Muscle of back (tissue), 11 donors: ENCODE data around the gene GLMP. TPM values are rescaled to one million over a fixed set of nuclear protein-coding genes. Genes with fewer than 3 reads are reported as not detected.

Source experiments
- DNase-seq, 3 donors: peaks; one replicate each; pipeline versions ENCODE4 v3.0.0 to v3.0.0-alpha.2; 2013
- polyA plus RNA-seq, 10 donors: library from polyadenylated mRNA; unstranded; fragments of 120-200 nt; gene quantifications; one replicate each; pipeline ENCODE4 v1.2.1, GENCODE V29; 2013; ENCODE audit not compliant: insufficient read length in 10 of 10

The GLMP gene
- polyA plus RNA-seq, 10 donors = 17.5 to 27.6 (median 21.9) TPM

- DNase-seq = peak in 1 of 3 donors; percentile 23
These were observed 44.0 kb downstream of the GLMP start for GRCh38 chr1:156251527-156251926.

GRCh38 chr1:156249593-156249992 is 45.9 kb downstream of the GLMP start:
- no peak for DNase-seq

- no peak for DNase-seq
These were observed 47.2 kb downstream of the GLMP start for GRCh38 chr1:156248323-156248683.

- DNase-seq = peak in 1 of 3 donors; percentile 33
These were observed 47.8 kb downstream of the GLMP start, which contains the start of gene PAQR6 for GRCh38 chr1:156247460-156248322. TSS of gene PAQR6 (minus strand) at chr1:156248056. CDS start at chr1:156246731, 1,325 bp downstream.

- peak in 1 of 3 donors; percentile 49 for DNase-seq
These were observed 48.6 kb downstream of the GLMP start for GRCh38 chr1:156246781-156247459.

- peak in 1 of 3 donors; percentile 28 for DNase-seq
These were observed 49.2 kb downstream of the GLMP start for GRCh38 chr1:156246241-156246780.

- DNase-seq = peak in 1 of 3 donors; percentile 69
These were observed 49.8 kb downstream of the GLMP start for GRCh38 chr1:156245451-156246232.

GRCh38 chr1:156244712-156245111 is 50.8 kb downstream of the GLMP start:
- no peak for DNase-seq

GRCh38 chr1:156244126-156244525 is 51.4 kb downstream of the GLMP start:
- peak in 1 of 3 donors; percentile 7 for DNase-seq

- DNase-seq = no peak
These were observed 52.7 kb downstream of the GLMP start for GRCh38 chr1:156242738-156243137.

Other genes starting within 250 kb of the GLMP start
- gene UBQLN4, start 241.9 kb downstream of the GLMP start, polyA plus RNA-seq = 10 to 100 TPM; 37.6 to 47.4 (median 43.0) TPM
- 10 to 100 TPM; 32.4 to 46.7 (median 36.3) TPM for gene LAMTOR2, start 240.9 kb downstream of the GLMP start, polyA plus RNA-seq
- 10 to 100 TPM in 2 of 10 donors, under 1 TPM in 6, not detected in 2; 0.26 to 11.7 (median 0.34) TPM for gene RAB25, start 234.5 kb downstream of the GLMP start, polyA plus RNA-seq
- gene MEX3A, start 213.2 kb downstream of the GLMP start, polyA plus RNA-seq = 10 to 100 TPM; 10.8 to 30.7 (median 21.3) TPM
- gene LMNA, start 181.0 kb downstream of the GLMP start, polyA plus RNA-seq = 100 to 1,000 TPM; 244 to 379 (median 270) TPM
- gene SEMA4A, start 142.1 kb downstream of the GLMP start, polyA plus RNA-seq = 1 to 10 TPM; 2.0 to 7.5 (median 3.3) TPM
- gene SLC25A44, start 101.6 kb downstream of the GLMP start, polyA plus RNA-seq = 10 to 100 TPM; 10.2 to 14.4 (median 11.3) TPM
- 10 to 100 TPM; 33.6 to 46.0 (median 41.2) TPM for gene PMF1, start 82.7 kb downstream of the GLMP start, polyA plus RNA-seq
- gene BGLAP, start 53.5 kb downstream of the GLMP start, polyA plus RNA-seq = 1 to 10 TPM in 7 of 10 donors, under 1 TPM in 3; 0.76 to 3.2 (median 1.5) TPM
- gene PAQR6, start 47.6 kb downstream of the GLMP start, polyA plus RNA-seq = 1 to 10 TPM; 2.1 to 6.7 (median 3.6) TPM
- 10 to 100 TPM; 40.2 to 54.9 (median 46.7) TPM for gene SMG5, start 12.9 kb downstream of the GLMP start, polyA plus RNA-seq
- gene TMEM79, start 11.4 kb downstream of the GLMP start, polyA plus RNA-seq = 1 to 10 TPM; 3.1 to 8.0 (median 3.8) TPM
- not detected for gene VHLL, start 3.6 kb upstream of the GLMP start, polyA plus RNA-seq
- 100 to 1,000 TPM; 215 to 259 (median 241) TPM for gene CCT3, start 42.6 kb upstream of the GLMP start, polyA plus RNA-seq
- gene TSACC, start 42.8 kb upstream of the GLMP start, polyA plus RNA-seq = 1 to 10 TPM in 3 of 10 donors, under 1 TPM in 7; 0.31 to 1.8 (median 0.81) TPM
- under 1 TPM in 2 of 10 donors, not detected in 8; 0.15 TPM for gene RHBG, start 73.5 kb upstream of the GLMP start, polyA plus RNA-seq
- 10 to 100 TPM; 37.3 to 66.8 (median 59.9) TPM for gene MEF2D, start 205.1 kb upstream of the GLMP start, polyA plus RNA-seq